Renal cortex interstitium (tissue), 3 donors: ENCODE measurements around the gene TMEM270. TPM values are rescaled to one million over a fixed set of nuclear protein-coding genes. Genes with fewer than 3 reads are reported as not detected.

Source experiments
- polyA plus RNA-seq, 3 donors: library from polyadenylated mRNA; unstranded; fragments of 120-200 nt; gene quantifications; one replicate each; pipeline ENCODE4 v1.2.1, GENCODE V29; 2013; ENCODE audit not compliant: insufficient read length in 3 of 3

The TMEM270 gene
- polyA plus RNA-seq, 3 donors = 0.21 TPM; not detected in 2

Other genes starting within 250 kb of the TMEM270 start
- gene MLXIPL, start 236.6 kb upstream of the TMEM270 start, polyA plus RNA-seq = 1 to 10 TPM; 4.8 to 8.5 (median 5.6) TPM
- gene VPS37D, start 193.3 kb upstream of the TMEM270 start, polyA plus RNA-seq = 10 to 100 TPM in 2 of 3 donors, 1 to 10 TPM in 1; 9.6 to 17.7 (median 16.3) TPM
- gene DNAJC30, start 177.7 kb upstream of the TMEM270 start, polyA plus RNA-seq = 10 to 100 TPM in 2 of 3 donors, 1 to 10 TPM in 1; 8.9 to 11.2 (median 10.9) TPM
- gene BUD23, start 177.6 kb upstream of the TMEM270 start, polyA plus RNA-seq = 100 to 1,000 TPM in 1 of 3 donors, 10 to 100 TPM in 2; 88.5 to 112 (median 93.8) TPM
- gene STX1A, start 141.5 kb upstream of the TMEM270 start, polyA plus RNA-seq = 10 to 100 TPM in 2 of 3 donors, 1 to 10 TPM in 1; 7.4 to 11.0 (median 10.5) TPM
- gene ABHD11, start 122.4 kb upstream of the TMEM270 start, polyA plus RNA-seq = 10 to 100 TPM; 23.7 to 35.9 (median 26.1) TPM
- 10 to 100 TPM; 23.9 to 73.3 (median 54.1) TPM for gene CLDN3, start 90.9 kb upstream of the TMEM270 start, polyA plus RNA-seq
- gene CLDN4, start 30.2 kb upstream of the TMEM270 start, polyA plus RNA-seq = 10 to 100 TPM; 57.3 to 98.1 (median 83.9) TPM
- 10 to 100 TPM in 2 of 3 donors, 1 to 10 TPM in 1; 3.5 to 15.9 (median 12.9) TPM for gene METTL27, start 18.6 kb upstream of the TMEM270 start, polyA plus RNA-seq
- gene ELN, start 167.0 kb downstream of the TMEM270 start, polyA plus RNA-seq = 10 to 100 TPM; 42.8 to 95.7 (median 72.8) TPM
- 10 to 100 TPM; 18.3 to 26.6 (median 25.1) TPM for gene LIMK1, start 222.6 kb downstream of the TMEM270 start, polyA plus RNA-seq